Activated naive CD4-positive, alpha-beta T cell treated with anti-CD3 and anti-CD28 coated beads for 36 hours (primary cell): ENCODE measurements around the gene SELENOM. TPM values are rescaled to one million over a fixed set of nuclear protein-coding genes. Genes with fewer than 3 reads are reported as not detected.

ENCODE experiments used
- CTCF ChIA-PET: fragments of 350-600 bp; sonication (Branson Sonifier 250); formaldehyde crosslinking; loops from one replicate; lab custom pipeline; 2021; ENCODE audit warnings: antibody characterized with exemption; lab: Charles Lee
- DNase-seq: peaks from one replicate; pipeline ENCODE4 v3.0.0-alpha.2; 2020
- H3K27ac Mint-ChIP-seq: one replicate; pipeline ENCODE4 v1.8.0; 2021; ENCODE audit warnings: mild to moderate bottlenecking, mixed read lengths
- H3K27me3 Mint-ChIP-seq: one replicate; pipeline ENCODE4 v1.8.0; 2021; ENCODE audit warnings: low read depth, mixed read lengths
- H3K36me3 Mint-ChIP-seq: one replicate; pipeline ENCODE4 v1.8.0; 2021; ENCODE audit warnings: low read depth, mixed read lengths
- H3K4me1 Mint-ChIP-seq: one replicate; pipeline ENCODE4 v1.8.0; 2021; ENCODE audit warnings: low read depth, mixed read lengths
- H3K4me3 Mint-ChIP-seq: one replicate; pipeline ENCODE4 v1.8.0; 2021; ENCODE audit warnings: mild to moderate bottlenecking, moderate library complexity, mixed read lengths
- H3K9me3 Mint-ChIP-seq: one replicate; pipeline ENCODE4 v1.8.0; 2021; ENCODE audit warnings: mixed read lengths
- intact Hi-C: fragments of 100-400 bp; cut with micrococcal nuclease; formaldehyde crosslinking; loops from one replicate; pipeline ENCODE4 v1.15.1; 2023
- total RNA-seq, 2 experiments: library from RNA; stranded (reverse); gene quantifications; one replicate each; pipeline ENCODE4 v1.2.3, GENCODE V29; 2021

SELENOM gene
- total RNA-seq, 2 experiments from 2014 or later = 9.3 to 11.0 TPM

DNA sequence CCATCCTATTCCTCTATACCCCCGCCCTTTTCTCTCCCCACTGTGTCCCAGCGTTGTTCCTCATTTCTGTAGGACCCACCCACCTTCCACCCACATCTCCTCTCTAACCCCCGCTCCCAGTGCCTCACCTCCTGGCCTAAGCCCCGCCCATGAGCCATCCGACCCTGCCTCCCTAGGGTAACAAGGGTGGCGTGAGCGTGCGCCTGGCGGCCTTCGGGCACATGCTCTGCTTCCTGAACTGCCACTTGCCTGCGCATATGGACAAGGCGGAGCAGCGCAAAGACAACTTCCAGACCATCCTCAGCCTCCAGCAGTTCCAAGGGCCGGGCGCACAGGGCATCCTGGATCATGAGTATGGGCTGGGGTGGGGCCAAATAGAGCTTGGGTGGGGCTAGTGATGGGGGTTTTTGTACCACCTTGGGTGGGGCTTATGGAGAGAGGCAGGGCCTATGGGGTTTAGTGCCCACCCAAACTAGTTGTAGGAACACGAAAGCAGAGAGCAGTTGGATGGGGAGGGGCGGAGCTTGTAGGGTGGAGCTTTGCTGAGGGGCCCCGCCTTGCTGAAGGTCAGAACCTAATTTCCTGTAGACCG lies 19.9 kb upstream of the SELENOM start:
- no peak overlapping the region for H3K27ac Mint-ChIP-seq
- no peaks in the 10 kb centered on the region for H3K36me3 Mint-ChIP-seq
- no peak for DNase-seq
- H3K27me3 Mint-ChIP-seq = peaks cover 4% of the 10 kb centered on the region
- no peaks in the 10 kb centered on the region for H3K4me1 Mint-ChIP-seq
- CTCF ChIA-PET = interaction anchor here (1.8 kb wide), 1 partner anchor 42 kb away, joined by 4 read pairs; no protein-coding TSS in a partner anchor
- no peak overlapping the region for H3K4me3 Mint-ChIP-seq
- H3K9me3 Mint-ChIP-seq = no peaks in the 10 kb centered on the region
- intact Hi-C loops = no loop called here

GRCh38 chr22:31126869-31127175 lies 19.5 kb upstream of the SELENOM start:
- Mint-ChIP-seq H3K9me3 (no peaks in the 10 kb centered on the region), H3K4me1 (no peaks in the 10 kb centered on the region), H3K4me3 (no peak overlapping the region), H3K27ac (no peak overlapping the region), H3K27me3 (peaks cover 4% of the 10 kb centered on the region), H3K36me3 (no peaks in the 10 kb centered on the region)
- CTCF ChIA-PET = no interaction called here
- no peak for DNase-seq
- intact Hi-C loops = no loop called here

DNA sequence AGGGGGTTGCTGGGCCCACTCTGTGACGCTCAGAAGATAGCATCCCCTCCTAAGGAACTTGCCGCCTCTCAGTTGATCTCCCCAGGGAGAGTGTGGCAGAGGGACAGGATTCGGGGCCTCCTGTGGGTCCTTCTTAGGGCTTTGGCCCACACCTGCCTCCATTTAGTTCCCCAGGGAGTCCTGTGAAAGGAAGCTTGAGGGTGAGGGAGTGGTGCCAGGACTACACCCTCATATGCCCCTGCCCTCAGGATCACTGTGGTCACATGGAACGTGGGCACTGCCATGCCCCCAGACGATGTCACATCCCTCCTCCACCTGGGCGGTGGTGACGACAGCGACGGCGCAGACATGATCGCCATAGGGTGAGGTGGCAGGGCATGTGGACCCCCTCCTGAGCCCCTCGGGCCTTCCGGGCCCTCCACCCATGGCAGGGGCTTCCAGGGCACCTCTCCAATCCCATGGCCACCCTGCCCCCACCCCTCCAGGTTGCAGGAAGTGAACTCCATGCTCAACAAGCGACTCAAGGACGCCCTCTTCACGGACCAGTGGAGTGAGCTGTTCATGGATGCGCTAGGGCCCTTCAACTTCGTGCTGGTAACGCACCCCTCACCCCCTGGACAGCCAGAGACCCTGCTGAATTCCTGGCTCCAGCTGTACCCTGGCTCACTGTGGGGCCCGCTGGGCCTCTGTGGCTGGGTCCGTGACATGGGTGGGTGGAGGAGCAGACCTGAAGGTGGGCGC lies 18.9 kb upstream of the SELENOM start:
- Mint-ChIP-seq H3K27me3 (peaks cover 4% of the 10 kb centered on the region), H3K4me3 (no peak overlapping the region), H3K36me3 (no peaks in the 10 kb centered on the region), H3K4me1 (no peaks in the 10 kb centered on the region), H3K9me3 (no peaks in the 10 kb centered on the region), H3K27ac (no peak overlapping the region)
- no peak for DNase-seq
- CTCF ChIA-PET = no interaction called here
- intact Hi-C loops = no loop called here

GRCh38 chr22:31125521-31126117 lies 18.3 kb upstream of the SELENOM start:
- H3K4me1 Mint-ChIP-seq = no peaks in the 10 kb centered on the region
- no peak for DNase-seq
- no peaks in the 10 kb centered on the region for H3K9me3 Mint-ChIP-seq
- intact Hi-C loops = no loop called here
- H3K4me3 Mint-ChIP-seq = no peak overlapping the region
- H3K27me3 Mint-ChIP-seq = peaks cover 4% of the 10 kb centered on the region
- no peak overlapping the region for H3K27ac Mint-ChIP-seq
- CTCF ChIA-PET = no interaction called here
- H3K36me3 Mint-ChIP-seq = no peaks in the 10 kb centered on the region

- DNase-seq = no peak
- peaks cover 4% of the 10 kb centered on the region for H3K27me3 Mint-ChIP-seq
- H3K4me3 Mint-ChIP-seq = no peak overlapping the region
- no peaks in the 10 kb centered on the region for H3K4me1 Mint-ChIP-seq
- H3K27ac Mint-ChIP-seq = no peak overlapping the region
- H3K9me3 Mint-ChIP-seq = no peaks in the 10 kb centered on the region
- CTCF ChIA-PET = no interaction called here
- H3K36me3 Mint-ChIP-seq = no peaks in the 10 kb centered on the region
- intact Hi-C loops = no loop called here
These were observed 17.6 kb upstream of the SELENOM start for GRCh38 chr22:31124811-31125465.

DNA sequence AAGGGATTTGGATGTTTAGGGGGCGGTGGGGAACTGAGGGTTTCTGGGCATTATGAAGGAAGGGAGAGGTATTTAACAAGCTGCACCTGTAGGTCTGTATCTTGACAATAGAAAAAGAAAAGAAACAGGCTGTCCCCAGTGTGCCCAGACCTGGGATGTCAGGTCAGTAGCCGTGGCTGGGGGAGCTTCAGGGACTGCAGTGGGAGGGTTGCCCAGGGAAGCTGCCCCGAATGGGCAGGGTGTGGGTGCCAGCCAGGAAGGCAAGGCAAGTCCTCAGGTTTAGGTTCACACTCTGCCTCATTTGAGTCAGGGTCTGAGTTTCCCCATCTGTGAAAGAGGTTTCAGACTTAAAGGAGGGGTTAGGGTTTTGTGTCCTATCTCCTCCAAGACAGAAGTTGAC lies 16.9 kb upstream of the SELENOM start:
- Mint-ChIP-seq H3K9me3 (no peaks in the 10 kb centered on the region), H3K4me3 (no peak overlapping the region), H3K4me1 (no peaks in the 10 kb centered on the region), H3K27ac (no peak overlapping the region), H3K36me3 (no peaks in the 10 kb centered on the region), H3K27me3 (peaks cover 4% of the 10 kb centered on the region)
- intact Hi-C loops = no loop called here
- CTCF ChIA-PET = no interaction called here
- no peak for DNase-seq

GRCh38 chr22:31123292-31123602 lies 15.9 kb upstream of the SELENOM start:
- H3K27ac Mint-ChIP-seq = no peak overlapping the region
- no peak for DNase-seq
- no peaks in the 10 kb centered on the region for H3K36me3 Mint-ChIP-seq
- H3K27me3 Mint-ChIP-seq = peaks cover 4% of the 10 kb centered on the region
- no peaks in the 10 kb centered on the region for H3K9me3 Mint-ChIP-seq
- CTCF ChIA-PET = no interaction called here
- no peak overlapping the region for H3K4me3 Mint-ChIP-seq
- intact Hi-C loops = no loop called here
- no peaks in the 10 kb centered on the region for H3K4me1 Mint-ChIP-seq

GRCh38 chr22:31122532-31123291 lies 15.3 kb upstream of the SELENOM start, which contains the start of gene INPP5J:
Gene INPP5J (plus strand): TSS chr22:31122966. CDS start chr22:31123015, 49 bp downstream.
- no peak within 1 kb of the TSS for H3K4me3 Mint-ChIP-seq
- no peaks in the 10 kb centered on the region for H3K9me3 Mint-ChIP-seq
- H3K27ac Mint-ChIP-seq = no peak within 1 kb of the TSS
- H3K4me1 Mint-ChIP-seq = no peaks in the 10 kb centered on the region
- CTCF ChIA-PET = no interaction called here
- intact Hi-C loops = no loop called here
- no peaks in the 10 kb centered on the region for H3K36me3 Mint-ChIP-seq
- no peak for DNase-seq
- no peaks in the 10 kb centered on the region for H3K27me3 Mint-ChIP-seq

DNA sequence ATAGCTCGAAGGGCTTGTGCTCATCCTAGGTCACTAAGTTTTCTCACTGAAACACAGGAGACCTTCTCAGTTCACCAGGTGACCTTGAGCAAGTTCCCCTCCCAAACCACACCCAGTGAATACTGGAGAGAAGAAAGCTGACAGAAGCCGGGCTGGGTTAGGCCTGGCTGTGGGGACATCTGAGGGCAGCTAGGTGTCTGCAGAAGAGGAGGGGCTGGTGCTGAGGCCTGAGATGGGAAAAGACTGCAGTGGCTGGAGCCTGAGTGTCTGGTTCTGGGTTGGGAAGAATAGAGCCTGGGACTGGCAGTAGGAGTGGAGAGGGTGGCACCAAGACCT lies 14.8 kb upstream of the SELENOM start:
- Mint-ChIP-seq H3K36me3 (no peaks in the 10 kb centered on the region), H3K4me1 (no peaks in the 10 kb centered on the region), H3K27me3 (no peaks in the 10 kb centered on the region), H3K9me3 (no peaks in the 10 kb centered on the region), H3K4me3 (no peak overlapping the region), H3K27ac (no peak overlapping the region)
- CTCF ChIA-PET = no interaction called here
- no peak for DNase-seq
- intact Hi-C loops = no loop called here

DNA sequence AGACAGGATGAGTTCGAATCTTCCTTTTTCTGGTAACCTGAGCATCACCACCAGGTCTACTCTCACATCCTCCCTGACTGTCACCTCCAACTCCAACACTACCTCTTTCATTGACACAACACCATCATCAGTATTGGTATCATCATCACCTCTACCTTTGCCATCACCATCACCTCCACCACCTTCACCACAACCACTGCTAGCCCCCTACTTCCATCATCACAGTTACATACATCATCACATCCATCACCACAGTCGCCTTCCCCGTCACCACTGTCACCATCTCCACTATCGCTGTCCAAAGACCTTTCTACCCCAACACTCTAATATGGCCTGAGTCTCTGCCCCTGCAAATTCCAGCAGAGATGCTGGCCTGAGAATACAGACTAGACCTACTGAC lies 14.0 kb upstream of the SELENOM start:
- Mint-ChIP-seq H3K27ac (no peak overlapping the region), H3K4me3 (no peak overlapping the region), H3K4me1 (no peaks in the 10 kb centered on the region), H3K27me3 (no peaks in the 10 kb centered on the region), H3K36me3 (no peaks in the 10 kb centered on the region), H3K9me3 (no peaks in the 10 kb centered on the region)
- intact Hi-C loops = no loop called here
- CTCF ChIA-PET = no interaction called here
- no peak for DNase-seq

- no peak overlapping the region for H3K27ac Mint-ChIP-seq
- intact Hi-C loops = no loop called here
- no peaks in the 10 kb centered on the region for H3K9me3 Mint-ChIP-seq
- H3K27me3 Mint-ChIP-seq = no peaks in the 10 kb centered on the region
- no peak overlapping the region for H3K4me3 Mint-ChIP-seq
- no peaks in the 10 kb centered on the region for H3K4me1 Mint-ChIP-seq
- no peak for DNase-seq
- CTCF ChIA-PET = no interaction called here
- no peaks in the 10 kb centered on the region for H3K36me3 Mint-ChIP-seq
These were observed 13.3 kb upstream of the SELENOM start for GRCh38 chr22:31120642-31121041.

DNA sequence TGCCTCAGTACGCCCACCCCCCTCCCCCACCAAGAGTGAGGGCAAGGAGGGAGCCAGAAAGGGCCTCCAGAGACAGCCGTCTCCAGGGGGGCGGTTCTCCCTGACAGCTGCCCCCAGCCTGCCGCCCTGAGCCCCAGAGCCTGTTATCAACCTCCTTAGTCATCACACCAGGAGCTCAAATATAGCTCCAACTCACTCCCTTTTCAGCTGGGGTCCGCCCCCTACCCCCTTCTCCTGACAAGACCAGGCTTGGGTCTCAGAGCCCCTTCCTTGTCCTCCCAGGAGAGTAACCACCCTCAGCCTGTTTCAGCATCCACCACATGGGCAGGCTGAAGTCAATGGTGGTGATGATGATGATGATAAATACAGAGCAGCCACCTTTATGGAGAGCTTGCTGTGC lies 12.9 kb upstream of the SELENOM start:
- intact Hi-C loops = no loop called here
- Mint-ChIP-seq H3K9me3 (no peaks in the 10 kb centered on the region), H3K4me3 (no peak overlapping the region), H3K27ac (no peak overlapping the region), H3K36me3 (no peaks in the 10 kb centered on the region), H3K27me3 (no peaks in the 10 kb centered on the region), H3K4me1 (no peaks in the 10 kb centered on the region)
- DNase-seq = no peak
- CTCF ChIA-PET = no interaction called here
